HG02763 (cell line): ENCODE measurements around the gene SELENOO.
A peak's percentile ranks its signal among the peaks of the same experiment; 100 is the strongest.
"Not testable (repeated sequence)": the region's sequence is repeated elsewhere in the genome, so short reads cannot be mapped to it uniquely, and the experiment has no call there.

Source experiments
- ATAC-seq: cut with Tn5 transposase; IDR thresholded peaks from one replicate; pipeline ENCODE4 v1.9.1; 2021; ENCODE audit warnings: mild to moderate bottlenecking, moderate library complexity; ENCODE audit not compliant: unreplicated experiment

SELENOO gene

GRCh38 chr22:50200461-50201190 lies at the start of gene SELENOO:
Gene SELENOO, plus strand, starts transcription at chr22:50201011. Its CDS starts 26 bp downstream, at chr22:50201037.
- ATAC-seq: peak; percentile 63

DNA sequence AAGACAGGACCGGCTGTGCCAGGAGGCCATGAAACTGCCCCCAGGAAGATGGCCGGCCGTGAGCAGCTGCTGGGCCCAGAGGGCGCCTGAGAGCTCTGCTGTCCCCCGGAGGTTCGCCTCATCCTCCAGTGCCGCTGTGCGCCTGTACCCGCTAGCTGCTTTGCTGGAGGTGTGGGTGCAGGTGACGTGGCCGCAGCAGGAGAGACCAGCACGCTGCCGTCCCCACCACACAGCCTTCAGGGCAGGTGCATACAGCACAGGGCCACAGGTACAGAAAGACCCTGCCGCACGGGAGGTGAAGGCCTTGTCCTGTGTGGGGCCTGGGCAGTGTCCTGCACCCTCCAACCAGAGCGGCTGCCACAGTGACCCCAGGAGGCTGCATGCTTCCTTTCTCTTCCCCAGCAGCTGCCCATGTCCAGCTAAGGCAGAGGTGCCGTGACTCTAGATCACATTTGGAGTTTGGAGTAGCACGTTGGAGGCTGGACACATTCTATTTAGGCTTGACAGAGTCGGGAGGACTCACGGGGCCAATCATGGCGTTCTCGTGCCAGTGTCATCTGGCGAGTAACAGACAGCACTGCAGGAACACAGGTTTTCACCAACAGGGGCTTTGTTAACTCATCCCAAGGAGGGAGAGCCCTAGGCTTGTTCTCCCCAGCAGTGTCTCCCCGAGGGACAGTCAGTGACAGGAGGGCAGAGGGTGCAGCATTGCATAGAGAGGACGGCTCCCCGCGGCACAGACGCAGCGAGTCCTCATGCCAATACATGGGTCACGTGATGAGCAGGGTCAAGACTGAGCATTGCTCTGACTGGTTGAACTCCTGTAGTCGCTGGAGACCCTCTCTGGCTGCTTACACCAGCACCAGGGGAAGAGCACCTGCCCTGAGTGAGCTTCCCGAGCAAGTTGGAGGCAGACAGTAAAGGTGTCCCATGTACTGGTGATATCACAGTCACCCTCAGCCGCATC lies 49.0 kb upstream of the SELENOO start:
- ATAC-seq: no peak

- no peak for ATAC-seq
Measured at GRCh38 chr22:50153056-50153755, 47.6 kb upstream of the SELENOO start.

DNA sequence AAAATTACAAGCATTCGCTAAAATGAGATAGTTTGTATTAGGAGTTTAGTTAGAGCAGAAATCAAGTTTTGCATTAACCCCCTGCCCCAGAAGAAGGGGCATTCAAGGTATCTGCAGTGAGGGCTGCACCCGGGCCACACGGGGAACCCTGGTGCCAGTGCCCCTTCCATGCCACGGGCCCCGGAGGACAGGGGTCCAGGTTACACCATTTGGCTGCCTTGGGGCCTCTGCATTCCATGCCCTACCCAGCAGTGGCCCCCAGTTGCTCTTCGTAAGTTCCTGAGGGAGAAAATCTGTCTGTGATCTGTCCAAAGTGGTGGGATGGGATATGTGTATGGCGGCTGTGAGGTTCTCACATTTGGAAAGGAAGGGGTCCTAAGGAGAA lies 47.1 kb upstream of the SELENOO start:
- ATAC-seq: no peak

GRCh38 chr22:50157709-50158375 lies 43.0 kb upstream of the SELENOO start:
- ATAC-seq: no peak

- ATAC-seq: no peak
Measured at GRCh38 chr22:50160947-50161346, 39.9 kb upstream of the SELENOO start.

DNA sequence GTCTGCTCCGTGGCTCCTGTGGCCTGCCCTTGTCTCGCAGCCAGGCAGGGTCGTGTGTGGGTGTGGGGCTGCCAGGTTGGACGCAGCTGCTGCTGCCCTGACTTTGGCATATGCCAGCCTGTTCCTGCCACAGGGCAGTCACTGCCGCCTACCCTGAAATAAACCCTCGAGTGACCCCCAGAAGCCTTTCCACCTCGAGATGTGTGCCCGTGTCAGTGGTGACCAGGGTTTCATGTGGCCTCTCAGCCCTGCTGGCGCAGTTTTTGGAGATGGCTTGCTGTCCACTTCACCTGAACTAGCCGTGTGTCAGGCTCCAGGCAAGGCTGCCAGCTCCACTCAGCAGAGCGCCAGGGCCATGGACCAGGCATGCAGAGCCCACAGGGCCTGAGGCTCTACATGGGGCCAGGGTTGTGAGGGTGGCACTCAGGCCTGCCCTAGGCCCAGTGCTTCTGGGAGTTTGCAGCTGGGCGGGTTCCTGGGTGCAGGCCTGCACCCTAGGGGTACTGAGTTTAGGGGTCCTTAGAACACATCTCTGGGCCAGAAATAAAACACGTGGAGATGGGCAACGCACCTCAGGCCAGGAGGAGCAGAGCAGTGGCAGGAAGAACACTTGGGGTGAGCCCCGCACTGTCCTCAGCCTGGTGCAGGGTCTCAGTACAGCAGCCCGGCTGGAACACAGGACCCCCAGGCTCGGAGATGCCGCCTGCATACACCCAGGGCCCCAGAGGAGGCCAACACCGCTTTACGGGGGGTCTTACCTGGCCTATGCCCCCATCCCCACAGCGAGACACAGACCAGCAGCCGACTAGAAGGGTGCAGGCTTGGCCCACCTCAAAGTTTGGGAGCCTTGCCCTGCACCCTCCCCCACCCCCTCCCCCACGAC lies 39.1 kb upstream of the SELENOO start:
- no peak for ATAC-seq

GRCh38 chr22:50162391-50162956 lies 38.3 kb upstream of the SELENOO start:
- no peak for ATAC-seq

GRCh38 chr22:50165436-50166123 lies 35.2 kb upstream of the SELENOO start:
- ATAC-seq: no peak

DNA sequence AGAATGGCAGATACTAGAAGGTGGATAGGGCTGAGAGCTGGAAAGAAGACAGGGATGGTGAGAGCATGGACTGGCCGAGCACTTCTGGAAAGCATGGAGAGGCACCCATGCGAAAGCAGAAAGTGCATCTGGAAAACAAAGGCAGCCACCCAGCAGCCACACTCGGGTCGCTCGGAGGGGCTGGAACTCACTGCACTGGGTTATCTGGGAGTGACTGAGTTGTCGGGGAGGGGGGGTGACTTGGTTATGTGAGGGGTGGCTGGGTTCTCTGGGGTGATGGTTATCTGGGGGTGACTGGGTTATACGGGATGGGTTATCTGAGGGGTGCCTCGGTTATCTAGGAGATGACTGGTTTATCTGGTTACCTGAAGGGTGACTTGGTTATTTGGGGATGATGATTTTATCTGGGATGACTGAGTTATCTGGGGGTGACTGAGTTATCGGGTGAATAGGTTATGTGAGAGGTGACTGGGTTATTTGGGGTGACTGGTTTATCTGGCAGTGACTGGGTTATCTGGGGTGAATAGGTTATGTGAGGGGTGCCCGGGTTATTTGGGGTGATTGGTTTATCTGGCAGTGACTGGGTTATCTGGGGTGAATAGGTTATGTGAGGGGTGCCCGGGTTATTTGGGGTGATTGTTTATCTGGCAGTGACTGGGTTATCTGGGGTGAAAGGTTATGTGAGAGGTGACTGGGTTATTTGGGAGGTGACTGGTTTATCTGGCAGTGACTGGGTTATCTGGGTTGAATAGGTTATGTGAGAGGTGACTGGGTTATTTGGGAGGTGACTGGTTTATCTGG lies 32.9 kb upstream of the SELENOO start:
- ATAC-seq: no peak

GRCh38 chr22:50168490-50169180 lies 32.2 kb upstream of the SELENOO start:
- ATAC-seq: not testable (repeated sequence)

- no peak for ATAC-seq
Measured at GRCh38 chr22:50169181-50169759, 31.5 kb upstream of the SELENOO start.

- ATAC-seq: no peak
Measured at GRCh38 chr22:50169774-50170341, 31.0 kb upstream of the SELENOO start.

GRCh38 chr22:50170453-50171318 lies 30.1 kb upstream of the SELENOO start, which contains the start of gene PANX2:
Gene PANX2, plus strand, starts transcription at chr22:50170731. Its CDS starts 0 bp downstream, at chr22:50170731.
- no peak for ATAC-seq

- no peak for ATAC-seq
Measured at GRCh38 chr22:50171319-50171964, 29.4 kb upstream of the SELENOO start.
